HEK293T (cell line): ENCODE data around the gene TMEM229B.

Source experiments
- ARNT ChIP-seq: fragments of 450-650 bp; IDR thresholded peaks from 2 replicates; pipeline ENCODE4 v1.6.1; 2017; ENCODE audit warnings: mild to moderate bottlenecking
- BHLHE40 ChIP-seq: fragments of 450-650 bp; IDR thresholded peaks from 2 replicates; pipeline ENCODE4 v1.6.1; 2016; ENCODE audit warnings: mild to moderate bottlenecking, moderate library complexity, borderline replicate concordance
- ELF4 ChIP-seq: fragments of 450-650 bp; IDR thresholded peaks from 2 replicates; pipeline ENCODE4 v1.6.1; 2017; ENCODE audit warnings: antibody characterized with exemption
- FOXK2 ChIP-seq: fragments of 450-650 bp; IDR thresholded peaks from 2 replicates; pipeline ENCODE4 v1.6.1; 2016; ENCODE audit warnings: mild to moderate bottlenecking
- FOXM1 ChIP-seq: fragments of 450-650 bp; IDR thresholded peaks from 2 replicates; pipeline ENCODE4 v1.6.1; 2017; ENCODE audit warnings: mild to moderate bottlenecking, borderline replicate concordance
- HDGF ChIP-seq: fragments of 450-650 bp; IDR thresholded peaks from 2 replicates; pipeline ENCODE4 v1.6.1; 2017; ENCODE audit warnings: antibody characterized with exemption, borderline replicate concordance
- L3MBTL2 ChIP-seq: fragments of 450-650 bp; conservative IDR thresholded peaks from 2 replicates; pipeline ENCODE4 v1.6.1; 2016; ENCODE audit warnings: mild to moderate bottlenecking
- NFRKB ChIP-seq: fragments of 450-650 bp; IDR thresholded peaks from 2 replicates; pipeline ENCODE4 v1.6.1; 2016; ENCODE audit warnings: mild to moderate bottlenecking, moderate library complexity
- PKNOX1 ChIP-seq: fragments of 450-650 bp; IDR thresholded peaks from 2 replicates; pipeline ENCODE4 v1.6.1; 2016
- SP1 ChIP-seq: fragments of 450-650 bp; IDR thresholded peaks from 2 replicates; pipeline ENCODE4 v1.6.1; 2017
- SUZ12 ChIP-seq: fragments of 450-650 bp; IDR thresholded peaks from 2 replicates; pipeline ENCODE4 v1.6.1; 2016; ENCODE audit warnings: mild to moderate bottlenecking
- TARDBP ChIP-seq: fragments of 450-650 bp; IDR thresholded peaks from 2 replicates; pipeline ENCODE4 v1.6.1; 2016
- ZNF384 ChIP-seq: fragments of 450-650 bp; IDR thresholded peaks from 2 replicates; pipeline ENCODE4 v1.6.1; 2016

DNA sequence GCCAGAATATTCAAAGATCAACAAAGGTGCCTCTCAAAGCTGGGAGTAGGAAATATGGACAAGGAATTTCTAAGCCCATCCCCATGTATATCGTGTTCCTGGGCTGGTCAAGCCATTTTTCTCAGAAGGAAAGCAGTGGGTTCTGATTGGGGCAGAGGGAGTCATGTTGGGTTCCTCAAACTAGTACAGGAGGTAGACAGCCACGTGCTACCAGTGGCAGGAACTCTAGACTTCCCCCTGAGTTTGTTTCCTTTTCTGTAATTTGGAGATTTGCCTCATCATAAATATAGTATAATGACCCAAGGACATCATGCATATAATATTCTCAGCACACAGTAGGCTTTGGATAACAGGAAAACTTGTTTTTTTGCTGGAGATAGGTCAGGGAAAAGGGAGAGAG, 28.2 kb upstream of the TMEM229B start:
- TF ChIP-seq NFRKB = no peak
- TF ChIP-seq FOXK2 = no peak
- no peak for TF ChIP-seq L3MBTL2
- TF ChIP-seq BHLHE40 = no peak
- TF ChIP-seq FOXM1 = no peak
- no peak for TF ChIP-seq SP1
- TF ChIP-seq ARNT = no peak
- no peak for TF ChIP-seq HDGF
- TF ChIP-seq SUZ12 = no peak
- no peak for TF ChIP-seq ELF4
- no peak for TF ChIP-seq ZNF384
- no peak for TF ChIP-seq TARDBP
- no peak for TF ChIP-seq PKNOX1
